Pancreas (tissue), 10 donors: ENCODE results near the gene CDKN1A. TPM values are rescaled to one million over a fixed set of nuclear protein-coding genes. Genes with fewer than 3 reads are reported as not detected.

Experiments used
- ATAC-seq, 4 donors: fragments of 200-7000 bp; cut with Tn5 transposase; one replicate each; pipeline versions ENCODE4 v1.8.0 to v1.9.1; 2020; ENCODE audit warnings: mild to moderate bottlenecking in 4 of 4, moderate library complexity in 4 of 4
- DNase-seq, 6 donors: peaks; one replicate each; pipeline ENCODE4 v3.0.0-alpha.2; 2020
- FAIRE-seq: peaks from 2 replicates; lab custom pipeline; 2012; peaks lifted over from hg19 to GRCh38; lab: Jason Lieb, UNC
- H3K27ac ChIP-seq, 4 donors: fragments of 200-600 bp; sonication (generic); 1 replicate in 3 of 4; 2 replicates in 1 of 4; pipeline versions ENCODE4 v1.5.0 to v1.8.0; 2020
- H3K27me3 ChIP-seq, 4 donors: fragments of 200-600 bp; one replicate each; pipeline ENCODE4 v1.8.0; 2021
- H3K36me3 ChIP-seq, 3 donors: fragments of 200-600 bp; sonication (generic) in 1 of 3; one replicate each; pipeline versions ENCODE4 v1.5.0 to v1.8.0; 2020 to 2021
- H3K4me1 ChIP-seq, 3 donors: fragments of 200-600 bp; one replicate each; pipeline ENCODE4 v1.8.0; 2021
- H3K4me3 ChIP-seq, 4 donors: fragments of 200-600 bp; sonication (generic) in 2 of 4; one replicate each; pipeline versions ENCODE4 v1.5.0 to v1.8.0; 2020 to 2021
- H3K9me3 ChIP-seq, 4 donors: fragments of 200-600 bp; one replicate each; pipeline ENCODE4 v1.8.0; 2021
- WGBS, 2 donors: extraction: QIAGEN DNeasy Blood & Tissue Kit; methylation state at CpG; one replicate each; pipeline ENCODE4 v1.1.7; 2013; 5-methylcytosine and 5-hydroxymethylcytosine counted together
- intact Hi-C, 3 donors: fragments of 100-400 bp; cut with DNase I; formaldehyde crosslinking; loops; one replicate each; pipeline versions ENCODE4 v1.11.1 to v1.14.2; 2022
- polyA plus RNA-seq, 2 donors: library from polyadenylated mRNA; stranded (reverse); fragments of 200-250 nt; gene quantifications; one replicate each; pipeline ENCODE4 v1.2.3, GENCODE V29; 2013
- total RNA-seq, 6 donors: library from RNA; stranded (reverse); fragmentation: NEBNext Ultra II Directional in 4 of 6; extraction: Animal tissue kit (Norgen Biotek cat#: 25700) in 4 of 6; gene quantifications; one replicate each; pipeline versions ENCODE4 v1.2.1 to v1.2.4, GENCODE V29; 2021 to 2023
- TF ChIP-seq, protein P1 (sequence below), 4 donors: fragments of 200-600 bp; sonication (generic) in 3 of 4; IDR thresholded peaks; one replicate each; pipeline versions ENCODE4 v1.5.0 to v1.8.0; 2021; ENCODE audit warnings: antibody characterized with exemption in 4 of 4
- donor health status: healthy with polysubstance abuse.
- donor health status: DM: no; HTN: no; CAD: no; lungs with moderate emphysema.
- donor health status: DM: no; HTN: no; CAD: no.
- donor health status: control.
- donor health status: control.
- donor health status: Bipolar disorder and iron deficiency.
- donor health status: DM: yes; HTN: yes; CAD: no.
- donor health status: DM: no; HTN: no; CAD: no.
- donor health status: DM: no; HTN: no; CAD: no.
- donor health status: DM: yes; HTN: yes; CAD: no.

Gene CDKN1A
- total RNA-seq, result 100 to 1,000 TPM in 2 of 6 donors, 10 to 100 TPM in 4; 32.5 to 178 (median 53.2) TPM
- polyA plus RNA-seq, result 10 to 100 TPM; 22.3 to 42.2 TPM

DNA sequence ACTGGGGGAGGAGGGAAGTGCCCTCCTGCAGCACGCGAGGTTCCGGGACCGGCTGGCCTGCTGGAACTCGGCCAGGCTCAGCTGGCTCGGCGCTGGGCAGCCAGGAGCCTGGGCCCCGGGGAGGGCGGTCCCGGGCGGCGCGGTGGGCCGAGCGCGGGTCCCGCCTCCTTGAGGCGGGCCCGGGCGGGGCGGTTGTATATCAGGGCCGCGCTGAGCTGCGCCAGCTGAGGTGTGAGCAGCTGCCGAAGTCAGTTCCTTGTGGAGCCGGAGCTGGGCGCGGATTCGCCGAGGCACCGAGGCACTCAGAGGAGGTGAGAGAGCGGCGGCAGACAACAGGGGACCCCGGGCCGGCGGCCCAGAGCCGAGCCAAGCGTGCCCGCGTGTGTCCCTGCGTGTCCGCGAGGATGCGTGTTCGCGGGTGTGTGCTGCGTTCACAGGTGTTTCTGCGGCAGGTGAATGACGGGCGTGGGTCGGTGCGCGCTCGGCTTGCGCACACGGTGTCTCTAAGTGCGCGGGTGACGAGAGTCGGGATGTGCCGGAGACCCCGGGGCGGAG, at the start of gene CDKN1A:
TSS of gene CDKN1A (plus strand) at position 227 of the 555 bp plus-strand sequence. CDS start 5,388 bp downstream, outside the sequence.
- Histone ChIP-seq H3K27me3 (no peaks in the 10 kb centered on the region), H3K9me3 (no peaks in the 10 kb centered on the region), H3K36me3 (peaks cover 0 to 4% (median 0%) of the 10 kb centered on the region in 3 donors), H3K27ac (peak within 1 kb of the TSS; percentile 90 to 97 (median 95)), H3K4me3 (peak within 1 kb of the TSS; percentile 46 to 85 (median 79)), H3K4me1 (peaks cover 11 to 36% (median 35%) of the 10 kb centered on the region in 3 donors)
- intact Hi-C loops, result no loop called here
- TF ChIP-seq, protein P1, sequence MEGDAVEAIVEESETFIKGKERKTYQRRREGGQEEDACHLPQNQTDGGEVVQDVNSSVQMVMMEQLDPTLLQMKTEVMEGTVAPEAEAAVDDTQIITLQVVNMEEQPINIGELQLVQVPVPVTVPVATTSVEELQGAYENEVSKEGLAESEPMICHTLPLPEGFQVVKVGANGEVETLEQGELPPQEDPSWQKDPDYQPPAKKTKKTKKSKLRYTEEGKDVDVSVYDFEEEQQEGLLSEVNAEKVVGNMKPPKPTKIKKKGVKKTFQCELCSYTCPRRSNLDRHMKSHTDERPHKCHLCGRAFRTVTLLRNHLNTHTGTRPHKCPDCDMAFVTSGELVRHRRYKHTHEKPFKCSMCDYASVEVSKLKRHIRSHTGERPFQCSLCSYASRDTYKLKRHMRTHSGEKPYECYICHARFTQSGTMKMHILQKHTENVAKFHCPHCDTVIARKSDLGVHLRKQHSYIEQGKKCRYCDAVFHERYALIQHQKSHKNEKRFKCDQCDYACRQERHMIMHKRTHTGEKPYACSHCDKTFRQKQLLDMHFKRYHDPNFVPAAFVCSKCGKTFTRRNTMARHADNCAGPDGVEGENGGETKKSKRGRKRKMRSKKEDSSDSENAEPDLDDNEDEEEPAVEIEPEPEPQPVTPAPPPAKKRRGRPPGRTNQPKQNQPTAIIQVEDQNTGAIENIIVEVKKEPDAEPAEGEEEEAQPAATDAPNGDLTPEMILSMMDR (IDR thresholded peaks at IDR 0.05), result no peak
- DNase-seq, result peak; percentile 91 to 98 (median 97)
- no peak for FAIRE-seq
- 1% methylated on average over 52 to 63 of the region's 63 CpGs for WGBS, 2 donors
- ATAC-seq, result peak; percentile 69 to 79 (median 74)

DNA sequence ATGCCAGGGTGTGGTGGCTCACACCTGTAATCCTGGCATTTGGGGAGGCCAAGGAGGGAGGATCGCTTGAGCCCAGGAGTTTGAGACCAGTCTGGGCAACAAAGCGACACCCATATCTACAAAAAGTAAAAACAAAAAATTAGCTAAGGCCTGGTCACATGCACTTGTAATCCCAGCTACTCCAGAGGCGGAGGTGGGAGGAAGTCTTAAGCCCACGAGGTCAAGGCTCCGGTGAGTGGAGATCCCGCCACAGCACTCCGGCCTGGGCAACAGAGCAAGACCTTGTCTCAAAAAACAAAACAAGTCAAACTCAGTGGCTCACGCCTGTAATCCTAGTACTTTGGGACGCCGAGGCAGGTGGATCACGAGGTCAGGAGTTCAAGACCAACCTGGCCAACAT, 48.7 kb upstream of the CDKN1A start:
- WGBS, 2 donors, result 93 to 95% methylated on average over 11 of the region's 11 CpGs
- peak overlapping the region in 1 of 4 donors; percentile 41 for H3K27ac ChIP-seq
- ATAC-seq (no peak), DNase-seq (no peak), FAIRE-seq (no peak)
- H3K9me3 ChIP-seq, result no peaks in the 10 kb centered on the region
- no peaks in the 10 kb centered on the region for H3K27me3 ChIP-seq
- no peaks in the 10 kb centered on the region for H3K36me3 ChIP-seq
- TF ChIP-seq, protein P1 (IDR thresholded peaks at IDR 0.05), result no peak
- no peak overlapping the region for H3K4me3 ChIP-seq
- intact Hi-C loops, result loop anchor here in 1 of 3 donors (10.0 kb wide), 1 partner anchor 95 kb away; no protein-coding TSS in a partner anchor
- H3K4me1 ChIP-seq, result peaks cover 8 to 19% (median 13%) of the 10 kb centered on the region in 3 donors

DNA sequence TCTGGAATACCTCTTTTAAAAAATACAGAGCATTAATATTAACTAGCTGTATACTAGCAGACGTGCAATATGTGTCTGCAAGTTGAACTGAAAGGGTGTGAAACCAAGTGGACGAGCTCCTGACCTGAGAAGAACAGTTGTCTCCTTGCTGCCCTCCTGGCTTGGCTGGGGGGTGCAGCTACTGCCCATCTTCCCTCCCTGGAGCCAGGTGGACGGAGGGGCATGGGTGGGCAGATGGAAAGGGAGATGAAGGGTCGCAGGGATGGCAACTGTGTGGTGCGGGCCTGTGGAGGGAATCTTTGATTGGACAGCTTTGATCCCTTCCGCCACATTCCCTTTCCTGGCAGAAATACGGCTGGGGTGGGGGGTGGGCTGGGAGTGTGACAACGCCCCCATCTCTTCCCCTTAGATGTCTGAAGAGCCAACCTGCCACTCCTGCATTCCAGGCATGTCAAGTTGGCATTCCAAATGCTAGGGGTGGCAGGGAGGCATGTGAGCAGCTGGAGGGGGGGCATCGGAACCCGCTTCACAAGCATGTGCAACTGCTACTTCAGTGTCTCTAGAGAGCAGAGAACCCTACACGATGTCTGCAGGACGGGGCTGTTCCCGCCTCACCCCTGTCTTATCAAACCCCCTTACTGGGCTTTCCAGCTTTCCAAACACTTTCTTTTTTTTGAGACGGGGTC, 47.0 kb upstream of the CDKN1A start:
- Histone ChIP-seq H3K36me3 (no peaks in the 10 kb centered on the region), H3K27ac (no peak overlapping the region), H3K4me1 (peaks cover 9 to 17% (median 15%) of the 10 kb centered on the region in 3 donors), H3K4me3 (no peak overlapping the region), H3K9me3 (no peaks in the 10 kb centered on the region), H3K27me3 (no peaks in the 10 kb centered on the region)
- intact Hi-C loops, result no loop called here
- TF ChIP-seq, protein P1 (IDR thresholded peaks at IDR 0.05), result no peak
- whole genome bisulfite sequencing, 2 donors, result 76 to 79% methylated on average over 14 of the region's 14 CpGs
- no peak for ATAC-seq
- DNase-seq, result no peak
- FAIRE-seq, result no peak

DNA sequence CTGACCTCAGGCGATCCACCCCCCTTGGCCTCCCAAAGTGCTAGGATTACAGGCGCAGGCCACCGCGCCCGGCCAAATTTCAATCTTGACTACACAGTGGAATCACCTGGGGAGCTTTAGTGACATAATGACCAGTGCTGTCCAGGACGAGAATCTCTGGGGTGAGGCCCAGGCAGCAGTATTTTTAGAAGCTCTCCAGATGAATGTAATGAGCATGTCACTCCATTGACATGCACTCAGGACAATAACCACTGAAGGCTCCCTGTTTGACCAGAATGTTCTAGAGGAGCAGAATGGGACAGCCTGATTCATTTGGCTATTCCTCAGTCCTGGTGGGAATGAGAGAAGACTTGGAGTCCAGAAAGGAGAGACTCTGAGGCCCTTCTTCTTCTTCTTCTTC, 45.1 kb upstream of the CDKN1A start:
- H3K36me3 ChIP-seq, result no peaks in the 10 kb centered on the region
- no peak overlapping the region for H3K4me3 ChIP-seq
- intact Hi-C loops, result no loop called here
- 92 to 94% methylated on average over 6 of the region's 6 CpGs for WGBS, 2 donors
- ATAC-seq (no peak), DNase-seq (no peak), FAIRE-seq (no peak)
- no peaks in the 10 kb centered on the region for H3K27me3 ChIP-seq
- H3K9me3 ChIP-seq, result no peaks in the 10 kb centered on the region
- no peak overlapping the region for H3K27ac ChIP-seq
- TF ChIP-seq, protein P1 (IDR thresholded peaks at IDR 0.05), result no peak
- peaks cover 9 to 15% (median 14%) of the 10 kb centered on the region in 3 donors for H3K4me1 ChIP-seq
